Osteoblast (primary cell): ENCODE results near the gene CES4A. TPM values are rescaled to one million over a fixed set of nuclear protein-coding genes. Genes with fewer than 3 reads are reported as not detected.

ENCODE experiments used
- DNase-seq: peaks from one replicate; pipeline ENCODE4 v3.0.0; 2011; ENCODE audit warnings: low spot score, mixed read lengths; ENCODE audit not compliant: insufficient read length; ENCODE audit errors: missing footprints
- H2AFZ ChIP-seq: 2 replicates; pipeline ENCODE4 v1.6.0; 2011; ENCODE audit warnings: mild to moderate bottlenecking, low read length
- H3K27ac ChIP-seq: 2 replicates; pipeline ENCODE4 v1.5.1; 2011; ENCODE audit warnings: mild to moderate bottlenecking, low read depth, low read length, moderate library complexity
- H3K27me3 ChIP-seq: 2 replicates; pipeline ENCODE4 v1.6.0; 2012; ENCODE audit warnings: mild to moderate bottlenecking, control low read depth, inconsistent platforms, low read length, moderate library complexity; ENCODE audit not compliant: insufficient read depth
- H3K36me3 ChIP-seq: 2 replicates; pipeline ENCODE4 v1.5.1; 2011; ENCODE audit warnings: mild to moderate bottlenecking, low read length, control low read depth, moderate library complexity; ENCODE audit not compliant: insufficient read depth
- H3K4me1 ChIP-seq: 2 replicates; pipeline ENCODE4 v1.5.1; 2011; ENCODE audit warnings: mild to moderate bottlenecking, low read length, control low read depth, moderate library complexity; ENCODE audit not compliant: insufficient read depth
- H3K4me2 ChIP-seq: 2 replicates; pipeline ENCODE4 v1.6.0; 2011; ENCODE audit warnings: mild to moderate bottlenecking, low read length; ENCODE audit not compliant: insufficient read depth
- H3K4me3 ChIP-seq: fragments of 200-600 bp; sonication (generic); 3 replicates; pipeline ENCODE4 v1.5.1; 2012; ENCODE audit warnings: mild to moderate bottlenecking, low read length, inconsistent platforms; ENCODE audit not compliant: insufficient read depth
- H3K79me2 ChIP-seq: 2 replicates; pipeline ENCODE4 v1.6.0; 2012; ENCODE audit warnings: mild to moderate bottlenecking, low read length, control low read depth, inconsistent platforms; ENCODE audit not compliant: insufficient read depth
- H3K9me3 ChIP-seq: 2 replicates; pipeline ENCODE4 v1.5.1; 2011; ENCODE audit warnings: low read depth, low read length, control low read depth
- H4K20me1 ChIP-seq: 2 replicates; pipeline ENCODE4 v1.6.0; 2012; ENCODE audit warnings: mild to moderate bottlenecking, low read length, control low read depth; ENCODE audit not compliant: insufficient read depth
- total RNA-seq: library from RNA; depleted of rRNA; stranded (reverse); fragments of >200 nt; gene quantifications from 2 replicates; pipeline ENCODE4 v1.2.3, GENCODE V29; 2012
- TF ChIP-seq, protein P1 (sequence below): IDR thresholded peaks from 2 replicates; pipeline ENCODE4 v1.5.1; 2011; ENCODE audit warnings: mild to moderate bottlenecking, low read depth, low read length, moderate library complexity; ENCODE audit errors: extremely low read depth

CES4A gene
- total RNA-seq, 1 donor = 1.8 TPM

DNA sequence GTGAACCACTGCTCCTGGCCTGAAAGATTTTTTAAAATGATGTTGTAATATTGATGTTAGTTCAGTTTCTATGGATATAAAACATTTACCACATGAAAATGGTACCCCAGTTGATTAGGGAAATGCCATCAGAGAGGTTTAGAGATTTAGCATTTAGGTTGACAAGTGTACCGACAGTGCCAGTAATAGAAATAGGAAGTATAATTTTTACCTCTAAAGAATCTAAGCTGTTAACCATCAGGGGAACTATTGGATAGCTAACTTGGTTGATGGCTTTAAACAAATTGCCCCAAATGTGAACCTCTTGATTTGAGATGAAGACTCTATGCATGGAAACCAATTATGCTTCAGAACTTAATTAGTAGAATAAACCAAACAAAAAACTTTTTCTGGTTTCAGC lies 47.0 kb downstream of the CES4A start:
- no peaks in the 10 kb centered on the region for H3K27me3 ChIP-seq
- H4K20me1 ChIP-seq = peaks cover 24% of the 10 kb centered on the region
- peaks cover 39% of the 10 kb centered on the region for H3K4me1 ChIP-seq
- peaks cover 99% of the 10 kb centered on the region for H3K79me2 ChIP-seq
- H3K9me3 ChIP-seq = no peaks in the 10 kb centered on the region
- H3K27ac ChIP-seq = no peak overlapping the region
- TF ChIP-seq, protein P1, sequence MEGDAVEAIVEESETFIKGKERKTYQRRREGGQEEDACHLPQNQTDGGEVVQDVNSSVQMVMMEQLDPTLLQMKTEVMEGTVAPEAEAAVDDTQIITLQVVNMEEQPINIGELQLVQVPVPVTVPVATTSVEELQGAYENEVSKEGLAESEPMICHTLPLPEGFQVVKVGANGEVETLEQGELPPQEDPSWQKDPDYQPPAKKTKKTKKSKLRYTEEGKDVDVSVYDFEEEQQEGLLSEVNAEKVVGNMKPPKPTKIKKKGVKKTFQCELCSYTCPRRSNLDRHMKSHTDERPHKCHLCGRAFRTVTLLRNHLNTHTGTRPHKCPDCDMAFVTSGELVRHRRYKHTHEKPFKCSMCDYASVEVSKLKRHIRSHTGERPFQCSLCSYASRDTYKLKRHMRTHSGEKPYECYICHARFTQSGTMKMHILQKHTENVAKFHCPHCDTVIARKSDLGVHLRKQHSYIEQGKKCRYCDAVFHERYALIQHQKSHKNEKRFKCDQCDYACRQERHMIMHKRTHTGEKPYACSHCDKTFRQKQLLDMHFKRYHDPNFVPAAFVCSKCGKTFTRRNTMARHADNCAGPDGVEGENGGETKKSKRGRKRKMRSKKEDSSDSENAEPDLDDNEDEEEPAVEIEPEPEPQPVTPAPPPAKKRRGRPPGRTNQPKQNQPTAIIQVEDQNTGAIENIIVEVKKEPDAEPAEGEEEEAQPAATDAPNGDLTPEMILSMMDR = no peak
- no peak overlapping the region for H2AFZ ChIP-seq
- peaks cover 32% of the 10 kb centered on the region for H3K36me3 ChIP-seq
- no peak for DNase-seq
- H3K4me3 ChIP-seq = no peak overlapping the region
- no peak overlapping the region for H3K4me2 ChIP-seq

DNA sequence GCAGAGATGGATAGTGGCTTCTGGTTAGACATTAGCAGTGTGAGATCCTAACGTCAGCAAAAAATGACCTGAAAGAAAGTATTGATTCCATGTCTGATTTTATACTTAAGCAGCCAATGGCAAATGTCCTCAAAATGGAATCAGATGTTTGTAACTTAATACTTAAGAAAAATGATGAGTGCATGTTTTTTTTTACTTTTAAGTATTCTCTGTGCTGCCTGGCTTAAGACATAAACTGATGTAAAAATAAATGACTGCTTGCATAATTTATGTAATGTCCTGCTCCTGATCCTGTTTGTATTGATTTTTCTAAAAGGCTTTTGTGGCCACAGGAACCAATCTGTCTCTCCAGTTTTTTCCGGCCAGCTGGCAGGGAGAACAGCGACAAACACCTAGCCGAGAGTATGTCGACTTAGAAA lies 47.9 kb downstream of the CES4A start:
- Histone ChIP-seq H2AFZ (no peak overlapping the region), H3K4me2 (no peak overlapping the region), H3K27me3 (no peaks in the 10 kb centered on the region), H3K79me2 (peaks cover 98% of the 10 kb centered on the region), H3K4me3 (no peak overlapping the region), H3K27ac (peak overlapping the region; percentile 33), H3K36me3 (peaks cover 28% of the 10 kb centered on the region), H3K4me1 (peaks cover 37% of the 10 kb centered on the region), H4K20me1 (peaks cover 18% of the 10 kb centered on the region), H3K9me3 (no peaks in the 10 kb centered on the region)
- TF ChIP-seq, protein P1 = no peak
- no peak for DNase-seq

DNA sequence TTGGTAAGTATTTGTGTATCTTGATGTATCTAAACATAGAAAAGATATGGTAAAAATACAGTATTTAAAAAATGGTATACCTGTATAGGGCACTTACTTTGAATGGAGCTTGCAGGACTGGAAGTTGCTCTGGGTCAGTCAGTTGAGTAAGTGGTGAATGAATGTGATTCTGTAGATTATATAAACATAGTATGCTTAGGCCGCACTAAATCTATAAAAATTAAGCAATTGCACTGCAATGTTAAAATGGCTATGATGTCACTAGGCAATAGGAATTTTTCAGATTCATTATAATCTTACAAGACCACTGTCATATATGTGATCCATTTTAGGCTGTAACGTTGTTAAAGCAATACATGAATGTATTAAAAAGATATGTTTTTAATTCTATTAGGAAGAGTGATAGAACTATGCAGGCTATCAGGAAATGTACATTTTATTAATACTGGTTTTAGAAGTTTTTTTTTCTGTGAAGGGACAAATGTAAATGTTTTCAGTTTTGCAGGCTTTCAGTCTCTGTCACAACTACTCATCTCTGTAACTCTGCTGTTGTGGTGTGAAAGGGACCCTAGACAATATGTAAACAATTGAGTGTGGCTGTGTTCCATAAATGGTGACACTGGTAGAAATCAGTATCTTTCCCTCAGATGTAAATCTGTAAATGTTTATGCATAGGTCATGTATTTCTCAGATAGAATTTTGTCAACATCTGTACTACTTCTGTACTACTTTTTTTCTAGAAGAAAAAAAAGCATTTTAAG lies 51.1 kb downstream of the CES4A start:
- H3K36me3 ChIP-seq = peaks cover 37% of the 10 kb centered on the region
- DNase-seq = no peak
- peaks cover 11% of the 10 kb centered on the region for H4K20me1 ChIP-seq
- no peaks in the 10 kb centered on the region for H3K27me3 ChIP-seq
- H3K4me2 ChIP-seq = no peak overlapping the region
- TF ChIP-seq, protein P1 = no peak
- no peak overlapping the region for H3K4me3 ChIP-seq
- no peak overlapping the region for H2AFZ ChIP-seq
- H3K79me2 ChIP-seq = peaks cover 96% of the 10 kb centered on the region
- peak overlapping the region; percentile 47 for H3K27ac ChIP-seq
- peaks cover 24% of the 10 kb centered on the region for H3K4me1 ChIP-seq
- H3K9me3 ChIP-seq = no peaks in the 10 kb centered on the region

DNA sequence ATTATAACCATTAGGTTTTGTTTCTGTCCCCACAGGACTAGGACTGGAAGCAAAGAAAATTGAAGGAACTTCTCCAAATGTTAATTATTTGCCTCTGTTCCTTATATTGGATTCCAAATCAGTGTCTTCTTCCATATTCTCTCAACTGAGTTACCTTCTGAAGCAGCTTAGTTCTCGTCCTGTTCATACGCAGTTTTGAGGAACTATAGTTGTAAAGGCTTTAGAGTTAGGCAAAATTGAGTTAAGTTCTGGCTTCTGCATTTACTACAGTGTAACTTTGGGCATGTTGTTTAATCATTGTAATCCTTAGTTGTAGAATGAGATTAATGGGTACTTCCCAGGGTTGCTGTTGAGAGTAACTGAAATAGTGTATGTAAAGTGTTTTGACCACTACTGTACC lies 51.8 kb downstream of the CES4A start:
- no peak overlapping the region for H2AFZ ChIP-seq
- no peak overlapping the region for H3K4me2 ChIP-seq
- TF ChIP-seq, protein P1 = no peak
- H3K9me3 ChIP-seq = no peaks in the 10 kb centered on the region
- H4K20me1 ChIP-seq = peaks cover 9% of the 10 kb centered on the region
- H3K4me3 ChIP-seq = no peak overlapping the region
- peaks cover 37% of the 10 kb centered on the region for H3K36me3 ChIP-seq
- peak overlapping the region; percentile 47 for H3K27ac ChIP-seq
- no peaks in the 10 kb centered on the region for H3K27me3 ChIP-seq
- H3K79me2 ChIP-seq = peaks cover 95% of the 10 kb centered on the region
- DNase-seq = no peak
- H3K4me1 ChIP-seq = peaks cover 19% of the 10 kb centered on the region
